ENCODE results near the gene VPS13D.

Gene VPS13D

DNA sequence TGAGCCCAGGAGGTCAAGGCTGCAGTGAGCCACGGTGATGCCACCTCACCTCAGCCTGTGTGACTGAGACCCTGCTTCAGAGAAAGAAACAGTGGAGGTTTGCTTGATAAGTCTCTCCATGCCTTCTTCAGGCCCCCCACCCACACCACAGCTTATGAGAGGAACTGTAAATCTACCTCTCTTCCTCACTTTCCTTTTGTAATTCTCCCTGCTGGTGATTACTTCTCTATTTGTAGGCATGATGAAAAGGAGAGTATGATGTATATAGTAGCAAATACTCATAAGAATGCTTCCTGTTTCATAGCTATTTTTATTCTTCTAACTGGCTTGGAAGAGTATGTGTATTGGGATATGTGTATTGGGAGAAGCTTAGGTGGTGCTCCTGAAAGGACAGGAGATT is 186.3 kb downstream of the VPS13D start:
- TF ChIP-seq, protein P1, sequence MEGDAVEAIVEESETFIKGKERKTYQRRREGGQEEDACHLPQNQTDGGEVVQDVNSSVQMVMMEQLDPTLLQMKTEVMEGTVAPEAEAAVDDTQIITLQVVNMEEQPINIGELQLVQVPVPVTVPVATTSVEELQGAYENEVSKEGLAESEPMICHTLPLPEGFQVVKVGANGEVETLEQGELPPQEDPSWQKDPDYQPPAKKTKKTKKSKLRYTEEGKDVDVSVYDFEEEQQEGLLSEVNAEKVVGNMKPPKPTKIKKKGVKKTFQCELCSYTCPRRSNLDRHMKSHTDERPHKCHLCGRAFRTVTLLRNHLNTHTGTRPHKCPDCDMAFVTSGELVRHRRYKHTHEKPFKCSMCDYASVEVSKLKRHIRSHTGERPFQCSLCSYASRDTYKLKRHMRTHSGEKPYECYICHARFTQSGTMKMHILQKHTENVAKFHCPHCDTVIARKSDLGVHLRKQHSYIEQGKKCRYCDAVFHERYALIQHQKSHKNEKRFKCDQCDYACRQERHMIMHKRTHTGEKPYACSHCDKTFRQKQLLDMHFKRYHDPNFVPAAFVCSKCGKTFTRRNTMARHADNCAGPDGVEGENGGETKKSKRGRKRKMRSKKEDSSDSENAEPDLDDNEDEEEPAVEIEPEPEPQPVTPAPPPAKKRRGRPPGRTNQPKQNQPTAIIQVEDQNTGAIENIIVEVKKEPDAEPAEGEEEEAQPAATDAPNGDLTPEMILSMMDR (IDR thresholded peaks at IDR 0.05; ENCODE audit: poor library complexity, severe bottlenecking) = no peak
- Histone ChIP-seq H3K9me3 (ENCODE audit: severe bottlenecking) (no peaks in the 10 kb centered on the region), H3K4me3 (ENCODE audit: severe bottlenecking) (no peak overlapping the region), H3K27ac (ENCODE audit: poor library complexity, severe bottlenecking) (no peak overlapping the region), H3K27me3 (ENCODE audit: insufficient read depth, poor library complexity, severe bottlenecking) (no peaks in the 10 kb centered on the region), H3K36me3 (ENCODE audit: low read depth) (peaks cover 31% of the 10 kb centered on the region), H3K4me1 (ENCODE audit: insufficient read depth, poor library complexity, severe bottlenecking) (no peaks in the 10 kb centered on the region)
- ATAC-seq (ENCODE audit: low read depth) (no peak), DNase-seq (ENCODE audit: low spot score) (no peak)

DNA sequence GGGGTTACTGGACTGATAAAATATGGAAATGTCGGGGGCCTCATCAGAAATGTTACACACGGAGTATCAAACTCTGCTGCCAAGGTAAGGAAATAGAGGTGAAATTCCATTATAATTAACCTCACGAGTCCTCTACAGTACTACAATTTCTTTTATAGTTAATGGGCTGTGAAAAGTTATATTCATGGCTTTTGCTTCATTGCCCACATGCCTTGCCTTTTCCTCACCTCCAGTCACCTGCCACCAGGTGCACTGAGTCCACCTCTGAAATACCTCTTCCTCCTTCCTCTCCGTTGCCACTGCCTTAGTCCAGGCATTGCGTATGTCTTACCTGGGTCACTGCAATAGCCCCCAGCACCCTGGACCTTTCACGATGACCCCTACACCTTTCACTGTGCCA is 186.9 kb downstream of the VPS13D start:
- Histone ChIP-seq H3K9me3 (ENCODE audit: severe bottlenecking) (no peaks in the 10 kb centered on the region), H3K27ac (ENCODE audit: poor library complexity, severe bottlenecking) (no peak overlapping the region), H3K4me3 (ENCODE audit: severe bottlenecking) (no peak overlapping the region), H3K4me1 (ENCODE audit: insufficient read depth, poor library complexity, severe bottlenecking) (no peaks in the 10 kb centered on the region), H3K27me3 (ENCODE audit: insufficient read depth, poor library complexity, severe bottlenecking) (no peaks in the 10 kb centered on the region), H3K36me3 (ENCODE audit: low read depth) (peaks cover 31% of the 10 kb centered on the region)
- DNase-seq (ENCODE audit: low spot score) (no peak), ATAC-seq (ENCODE audit: low read depth) (no peak)
- TF ChIP-seq, protein P1 (IDR thresholded peaks at IDR 0.05; ENCODE audit: poor library complexity, severe bottlenecking) = no peak

DNA sequence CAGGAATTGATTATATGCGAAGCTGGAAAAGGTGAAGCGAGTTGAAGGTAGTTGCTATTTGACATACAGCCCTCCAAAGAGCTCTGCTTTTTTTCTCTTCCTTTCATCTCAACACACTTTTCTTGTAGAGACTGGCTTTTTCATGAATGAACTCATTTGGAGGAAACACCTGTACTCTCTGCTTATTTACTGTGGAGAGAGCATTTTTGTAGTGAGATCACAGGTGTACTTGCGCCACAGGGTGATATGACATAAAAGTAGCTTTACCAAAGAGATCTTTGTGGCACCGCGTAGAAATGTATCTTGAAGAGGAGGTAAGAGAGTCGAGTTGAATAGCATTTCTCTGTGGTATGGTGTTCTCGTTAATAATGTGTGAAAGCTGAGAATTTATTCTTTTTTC is 187.6 kb downstream of the VPS13D start:
- ATAC-seq (ENCODE audit: low read depth) (no peak), DNase-seq (ENCODE audit: low spot score) (no peak)
- H3K27ac ChIP-seq (ENCODE audit: poor library complexity, severe bottlenecking) = no peak overlapping the region
- no peaks in the 10 kb centered on the region for H3K4me1 ChIP-seq (ENCODE audit: insufficient read depth, poor library complexity, severe bottlenecking)
- no peak overlapping the region for H3K4me3 ChIP-seq (ENCODE audit: severe bottlenecking)
- no peaks in the 10 kb centered on the region for H3K9me3 ChIP-seq (ENCODE audit: severe bottlenecking)
- no peaks in the 10 kb centered on the region for H3K27me3 ChIP-seq (ENCODE audit: insufficient read depth, poor library complexity, severe bottlenecking)
- H3K36me3 ChIP-seq (ENCODE audit: low read depth) = peaks cover 34% of the 10 kb centered on the region
- TF ChIP-seq, protein P1 (IDR thresholded peaks at IDR 0.05; ENCODE audit: poor library complexity, severe bottlenecking) = no peak

DNA sequence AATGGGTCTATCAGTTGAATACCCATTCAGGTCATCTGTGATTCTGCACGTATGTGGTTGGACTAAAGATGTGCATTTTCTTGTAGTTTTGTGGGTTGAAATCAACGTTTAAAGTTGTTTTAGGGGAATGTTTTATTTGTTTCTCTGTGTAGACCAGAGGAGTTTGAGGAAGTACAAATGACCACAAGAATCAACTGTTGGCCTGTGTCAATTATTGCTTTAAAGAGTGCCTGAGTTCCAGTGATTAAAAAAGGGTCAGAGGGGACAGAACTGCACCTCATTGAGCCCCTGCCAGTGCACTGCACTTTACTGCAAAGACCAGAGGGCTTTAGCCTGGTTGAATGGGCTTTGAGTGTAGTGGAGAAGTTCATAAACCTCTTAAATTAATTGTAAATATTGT is 190.3 kb downstream of the VPS13D start:
- H3K36me3 ChIP-seq (ENCODE audit: low read depth) = peaks cover 33% of the 10 kb centered on the region
- no peaks in the 10 kb centered on the region for H3K27me3 ChIP-seq (ENCODE audit: insufficient read depth, poor library complexity, severe bottlenecking)
- no peak overlapping the region for H3K4me3 ChIP-seq (ENCODE audit: severe bottlenecking)
- H3K4me1 ChIP-seq (ENCODE audit: insufficient read depth, poor library complexity, severe bottlenecking) = no peaks in the 10 kb centered on the region
- DNase-seq (ENCODE audit: low spot score) = no peak
- TF ChIP-seq, protein P1 (IDR thresholded peaks at IDR 0.05; ENCODE audit: poor library complexity, severe bottlenecking) = no peak
- no peak overlapping the region for H3K27ac ChIP-seq (ENCODE audit: poor library complexity, severe bottlenecking)
- H3K9me3 ChIP-seq (ENCODE audit: severe bottlenecking) = no peaks in the 10 kb centered on the region
- no peak for ATAC-seq (ENCODE audit: low read depth)

DNA sequence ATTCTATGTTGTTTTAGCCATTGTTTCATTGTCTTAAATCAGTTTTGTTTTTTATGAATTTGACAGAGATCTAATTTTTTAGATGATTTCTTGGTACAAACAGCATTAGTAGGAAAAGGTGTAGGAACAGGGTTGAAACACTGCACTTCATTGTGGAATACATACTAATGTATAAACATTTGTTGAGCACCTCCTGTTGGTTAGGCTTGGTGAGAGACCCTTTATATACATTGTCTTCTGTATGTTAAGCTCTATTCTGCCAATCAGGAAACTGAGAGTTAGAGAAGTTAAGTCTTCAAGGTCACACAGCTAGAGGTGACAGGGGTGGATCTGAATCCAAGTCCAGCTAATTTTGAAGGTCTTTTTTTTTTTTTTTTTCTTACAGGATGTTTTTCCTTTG is 192.7 kb downstream of the VPS13D start:
- H3K4me3 ChIP-seq (ENCODE audit: severe bottlenecking) = no peak overlapping the region
- no peak for DNase-seq (ENCODE audit: low spot score)
- ATAC-seq (ENCODE audit: low read depth) = no peak

More for the DNA sequence above, 192.7 kb downstream of the VPS13D start:
- Histone ChIP-seq H3K4me1 (ENCODE audit: insufficient read depth, poor library complexity, severe bottlenecking) (no peaks in the 10 kb centered on the region), H3K36me3 (ENCODE audit: low read depth) (peaks cover 16% of the 10 kb centered on the region), H3K27me3 (ENCODE audit: insufficient read depth, poor library complexity, severe bottlenecking) (no peaks in the 10 kb centered on the region), H3K27ac (ENCODE audit: poor library complexity, severe bottlenecking) (no peak overlapping the region), H3K9me3 (ENCODE audit: severe bottlenecking) (no peaks in the 10 kb centered on the region)
- TF ChIP-seq, protein P1 (IDR thresholded peaks at IDR 0.05; ENCODE audit: poor library complexity, severe bottlenecking) = no peak
